Neutrophil (primary cell): Measurements from ENCODE around the gene MAP4.

Experiments
- H3K27ac ChIP-seq: fragments of 200-600 bp; sonication (generic); 2 replicates; pipeline ENCODE4 v1.5.1; 2016; ENCODE audit warnings: mild to moderate bottlenecking, moderate library complexity
- H3K27me3 ChIP-seq: fragments of 200-600 bp; sonication (generic); 2 replicates; pipeline ENCODE4 v1.6.0; 2016; ENCODE audit warnings: mild to moderate bottlenecking
- H3K36me3 ChIP-seq: fragments of 200-600 bp; sonication (generic); 2 replicates; pipeline ENCODE4 v1.5.1; 2017
- H3K4me1 ChIP-seq, 2 experiments: fragments of 200-600 bp in 1 of 2; sonication (generic) in 1 of 2; 1 replicate in 1 of 2; 2 replicates in 1 of 2; pipeline versions ENCODE4 v1.5.1 to v1.6.1; 2013 to 2016; ENCODE audit warnings: low read depth in 1 of 2, low read length in 1 of 2, mild to moderate bottlenecking in 1 of 2, moderate library complexity in 1 of 2; ENCODE audit not compliant: control insufficient read depth in 1 of 2, insufficient read depth in 1 of 2
- H3K4me3 ChIP-seq, 2 experiments: fragments of 200-600 bp in 1 of 2; sonication (generic) in 1 of 2; 1 replicate in 1 of 2; 2 replicates in 1 of 2; pipeline ENCODE4 v1.5.1; 2013 to 2016; ENCODE audit warnings: low read depth in 1 of 2, low read length in 1 of 2, mild to moderate bottlenecking in 1 of 2, moderate library complexity in 1 of 2
- H3K9me3 ChIP-seq: fragments of 200-600 bp; sonication (generic); 2 replicates; pipeline ENCODE4 v1.5.1; 2016
- TF ChIP-seq, protein P1 (sequence below): fragments of 200-600 bp; sonication (generic); IDR thresholded peaks from 2 replicates; pipeline ENCODE4 v1.5.1; 2016; ENCODE audit warnings: antibody characterized with exemption

MAP4 gene

GRCh38 chr3:47849699-47850563 lies 166.3 kb downstream of the MAP4 start:
- TF ChIP-seq, protein P1, sequence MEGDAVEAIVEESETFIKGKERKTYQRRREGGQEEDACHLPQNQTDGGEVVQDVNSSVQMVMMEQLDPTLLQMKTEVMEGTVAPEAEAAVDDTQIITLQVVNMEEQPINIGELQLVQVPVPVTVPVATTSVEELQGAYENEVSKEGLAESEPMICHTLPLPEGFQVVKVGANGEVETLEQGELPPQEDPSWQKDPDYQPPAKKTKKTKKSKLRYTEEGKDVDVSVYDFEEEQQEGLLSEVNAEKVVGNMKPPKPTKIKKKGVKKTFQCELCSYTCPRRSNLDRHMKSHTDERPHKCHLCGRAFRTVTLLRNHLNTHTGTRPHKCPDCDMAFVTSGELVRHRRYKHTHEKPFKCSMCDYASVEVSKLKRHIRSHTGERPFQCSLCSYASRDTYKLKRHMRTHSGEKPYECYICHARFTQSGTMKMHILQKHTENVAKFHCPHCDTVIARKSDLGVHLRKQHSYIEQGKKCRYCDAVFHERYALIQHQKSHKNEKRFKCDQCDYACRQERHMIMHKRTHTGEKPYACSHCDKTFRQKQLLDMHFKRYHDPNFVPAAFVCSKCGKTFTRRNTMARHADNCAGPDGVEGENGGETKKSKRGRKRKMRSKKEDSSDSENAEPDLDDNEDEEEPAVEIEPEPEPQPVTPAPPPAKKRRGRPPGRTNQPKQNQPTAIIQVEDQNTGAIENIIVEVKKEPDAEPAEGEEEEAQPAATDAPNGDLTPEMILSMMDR = no peak
- Histone ChIP-seq H3K27me3 (no peaks in the 10 kb centered on the region), H3K27ac (no peak overlapping the region), H3K9me3 (no peaks in the 10 kb centered on the region), H3K4me3 (no peak overlapping the region), H3K4me1 (peaks cover 0 to 8% of the 10 kb centered on the region in 2 experiments), H3K36me3 (peaks cover 95% of the 10 kb centered on the region)

GRCh38 chr3:47849186-47849698 lies 167.0 kb downstream of the MAP4 start:
- Histone ChIP-seq H3K9me3 (no peaks in the 10 kb centered on the region), H3K36me3 (peaks cover 95% of the 10 kb centered on the region), H3K4me1 (peaks cover 0 to 8% of the 10 kb centered on the region in 2 experiments), H3K27me3 (no peaks in the 10 kb centered on the region), H3K4me3 (no peak overlapping the region), H3K27ac (no peak overlapping the region)
- TF ChIP-seq, protein P1 = no peak

DNA sequence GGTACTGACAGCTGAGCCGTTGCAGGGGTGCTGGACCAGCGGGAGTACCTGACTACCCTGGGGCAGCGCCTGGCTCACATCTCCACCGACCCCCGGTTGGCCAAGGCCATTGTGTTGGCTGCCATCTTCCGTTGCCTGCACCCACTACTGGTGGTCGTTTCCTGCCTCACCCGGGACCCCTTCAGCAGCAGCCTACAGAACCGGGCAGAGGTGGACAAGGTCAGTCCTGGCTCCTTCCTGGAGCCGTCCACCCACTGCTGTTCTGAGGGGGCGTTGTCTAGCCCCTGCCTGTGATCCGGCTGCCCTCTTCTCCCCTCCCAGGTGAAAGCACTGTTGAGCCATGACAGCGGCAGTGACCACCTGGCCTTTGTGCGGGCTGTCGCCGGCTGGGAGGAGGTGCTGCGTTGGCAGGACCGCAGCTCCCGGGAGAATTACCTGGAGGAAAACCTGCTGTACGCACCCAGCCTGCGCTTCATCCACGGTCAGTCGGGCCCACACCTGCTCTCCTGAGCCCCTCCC lies 167.6 kb downstream of the MAP4 start:
- H3K4me3 ChIP-seq = no peak overlapping the region
- H3K9me3 ChIP-seq = no peaks in the 10 kb centered on the region
- no peak overlapping the region for H3K27ac ChIP-seq
- H3K4me1 ChIP-seq = peaks cover 0 to 8% of the 10 kb centered on the region in 2 experiments
- TF ChIP-seq, protein P1 = no peak
- peaks cover 97% of the 10 kb centered on the region for H3K36me3 ChIP-seq
- no peaks in the 10 kb centered on the region for H3K27me3 ChIP-seq

DNA sequence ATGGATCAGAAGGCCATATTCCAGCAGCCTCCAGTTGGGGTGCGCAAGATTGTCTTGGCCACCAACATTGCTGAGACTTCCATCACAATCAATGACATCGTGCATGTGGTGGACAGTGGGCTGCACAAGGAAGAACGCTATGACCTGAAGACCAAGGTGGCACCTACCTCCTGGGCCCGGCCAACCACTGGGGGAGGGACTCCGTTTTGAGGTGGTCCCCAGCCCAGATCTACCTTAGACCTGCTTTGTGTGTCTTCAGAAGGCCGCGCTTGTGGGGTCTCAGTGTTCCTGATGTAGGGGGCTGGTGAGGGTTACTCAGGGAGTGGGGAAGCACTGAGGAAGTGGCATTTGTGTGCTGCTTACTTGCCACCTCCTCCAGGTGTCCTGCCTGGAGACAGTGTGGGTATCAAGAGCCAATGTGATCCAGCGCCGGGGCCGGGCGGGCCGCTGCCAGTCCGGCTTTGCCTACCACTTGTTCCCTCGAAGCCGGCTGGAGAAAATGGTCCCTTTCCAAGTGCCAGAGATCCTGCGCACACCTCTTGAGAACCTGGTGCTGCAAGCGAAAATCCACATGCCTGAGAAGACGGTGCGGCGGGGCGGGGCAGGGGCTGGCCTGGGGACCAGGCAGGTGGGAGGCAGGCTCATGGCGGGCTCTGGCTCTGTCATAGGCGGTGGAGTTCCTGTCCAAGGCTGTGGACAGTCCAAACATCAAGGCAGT lies 168.3 kb downstream of the MAP4 start:
- H3K27ac ChIP-seq = no peak overlapping the region
- H3K4me1 ChIP-seq = peaks cover 0 to 8% of the 10 kb centered on the region in 2 experiments
- TF ChIP-seq, protein P1 = no peak
- H3K27me3 ChIP-seq = no peaks in the 10 kb centered on the region
- peaks cover 97% of the 10 kb centered on the region for H3K36me3 ChIP-seq
- no peak overlapping the region for H3K4me3 ChIP-seq
- no peaks in the 10 kb centered on the region for H3K9me3 ChIP-seq

DNA sequence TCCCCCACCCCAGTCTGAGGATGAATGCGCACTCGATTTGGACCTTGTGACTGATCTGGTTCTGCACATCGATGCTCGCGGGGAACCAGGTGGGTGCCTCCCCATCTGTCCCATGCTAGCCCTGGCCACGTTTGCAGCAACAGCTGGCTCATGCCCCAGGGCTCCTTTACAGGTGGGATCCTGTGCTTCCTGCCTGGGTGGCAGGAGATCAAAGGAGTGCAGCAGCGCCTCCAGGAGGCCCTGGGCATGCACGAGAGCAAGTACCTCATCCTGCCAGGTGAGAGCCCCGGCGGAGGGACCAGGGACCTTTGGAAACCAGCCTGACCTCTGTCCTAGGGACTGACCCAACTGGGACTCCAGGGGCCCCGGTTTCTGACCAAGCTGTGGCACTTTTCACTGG lies 169.0 kb downstream of the MAP4 start:
- H3K4me1 ChIP-seq = peaks cover 0 to 8% of the 10 kb centered on the region in 2 experiments
- no peak overlapping the region for H3K27ac ChIP-seq
- no peak overlapping the region for H3K4me3 ChIP-seq
- no peaks in the 10 kb centered on the region for H3K27me3 ChIP-seq
- no peaks in the 10 kb centered on the region for H3K9me3 ChIP-seq
- TF ChIP-seq, protein P1 = no peak
- H3K36me3 ChIP-seq = peaks cover 97% of the 10 kb centered on the region
